H1 (cell line): Measurements from ENCODE around the gene ANKS1B. TPM values are rescaled to one million over a fixed set of nuclear protein-coding genes. Genes with fewer than 3 reads are reported as not detected.

ENCODE experiments used
- CTCF ChIA-PET: fragments of 300-600 bp; sonication (Branson Sonifier 250); formaldehyde crosslinking; loops from one replicate; lab custom pipeline; 2021; ENCODE audit not compliant: partially characterized antibody; lab: Charles Lee
- POLR2A ChIA-PET: fragments of 300-600 bp; sonication (Branson Sonifier 250); formaldehyde crosslinking; loops from one replicate; lab custom pipeline; 2021; ENCODE audit warnings: inconsistent platforms; ENCODE audit not compliant: partially characterized antibody; lab: Charles Lee
- DNase-seq, 2 experiments: peaks; one replicate each; pipeline versions ENCODE4 v3.0.0 to v3.0.0-alpha.2; 2010 to 2022; ENCODE audit warnings: low spot score in 2 of 2, low read depth in 1 of 2, mixed read lengths in 1 of 2
- FAIRE-seq: peaks from 2 replicates; lab custom pipeline; 2011; peaks lifted over from hg19 to GRCh38; lab: Jason Lieb, UNC
- H2AFZ ChIP-seq: 2 replicates; pipeline ENCODE4 v1.8.1; 2012; ENCODE audit warnings: low read length, inconsistent platforms
- H2AK5ac ChIP-seq: 2 replicates; pipeline ENCODE4 v1.6.1; 2013; ENCODE audit warnings: low read depth, low read length
- H2BK120ac ChIP-seq: replicated peaks from 2 replicates; pipeline ENCODE3; 2013; ENCODE audit warnings: low read depth, low read length, inconsistent platforms
- H2BK12ac ChIP-seq: 2 replicates; pipeline ENCODE4 v1.6.1; 2013; ENCODE audit warnings: low read depth, low read length
- H2BK15ac ChIP-seq: 2 replicates; pipeline ENCODE4 v1.6.1; 2013; ENCODE audit warnings: low read length
- H2BK20ac ChIP-seq: 2 replicates; pipeline ENCODE4 v1.6.1; 2013; ENCODE audit warnings: low read length
- H2BK5ac ChIP-seq: 2 replicates; pipeline ENCODE4 v1.6.1; 2013; ENCODE audit warnings: low read depth, low read length
- H3K14ac ChIP-seq: 2 replicates; pipeline ENCODE4 v1.6.1; 2013; ENCODE audit warnings: inconsistent platforms; ENCODE audit not compliant: insufficient read length
- H3K18ac ChIP-seq: 2 replicates; pipeline ENCODE4 v1.6.1; 2013; ENCODE audit warnings: low read length; ENCODE audit errors: extremely low read depth
- H3K23ac ChIP-seq: 2 replicates; pipeline ENCODE4 v1.6.1; 2013; ENCODE audit warnings: inconsistent platforms; ENCODE audit not compliant: insufficient read length
- H3K23me2 ChIP-seq: 2 replicates; pipeline ENCODE4 v1.6.1; 2013; ENCODE audit warnings: low read depth, low read length
- H3K27ac ChIP-seq: 2 replicates; pipeline ENCODE4 v1.6.1; 2011; ENCODE audit warnings: low read depth, low read length, inconsistent platforms
- H3K27me3 ChIP-seq, 4 experiments: replicated peaks in 1 of 4; 1 replicate in 1 of 4; 2 replicates in 3 of 4; pipeline versions ENCODE4 v1.6.1 to v1.8.1; 2011 to 2013; ENCODE audit warnings: low read length in 3 of 4, mild to moderate bottlenecking in 3 of 4, inconsistent platforms in 2 of 4, mixed read lengths in 2 of 4, moderate library complexity in 1 of 4; ENCODE audit not compliant: control insufficient read depth in 3 of 4, insufficient read depth in 3 of 4; ENCODE audit errors: extremely low read depth in 1 of 4
- H3K36me3 ChIP-seq, 4 experiments: 2 replicates each; pipeline versions ENCODE4 v1.6.1 to v1.8.1; 2011 to 2013; ENCODE audit warnings: mild to moderate bottlenecking in 4 of 4, low read length in 3 of 4, moderate library complexity in 2 of 4, control low read depth in 1 of 4, inconsistent platforms in 1 of 4; ENCODE audit not compliant: insufficient read depth in 4 of 4, control insufficient read depth in 2 of 4
- H3K4ac ChIP-seq: replicated peaks from 2 replicates; pipeline ENCODE3; 2013; ENCODE audit warnings: low read length, low read depth, mixed read lengths, inconsistent platforms; ENCODE audit not compliant: insufficient read length
- H3K4me1 ChIP-seq, 4 experiments: replicated peaks in 1 of 4; 1 replicate in 1 of 4; 2 replicates in 3 of 4; pipeline versions ENCODE4 v1.6.1 to v1.8.1; 2011 to 2013; ENCODE audit warnings: low read length in 3 of 4, inconsistent platforms in 2 of 4, mixed read lengths in 1 of 4; ENCODE audit not compliant: insufficient read depth in 4 of 4, control insufficient read depth in 3 of 4
- H3K4me2 ChIP-seq, 2 experiments: 2 replicates each; pipeline versions ENCODE4 v1.6.1 to v1.8.1; 2011 to 2013; ENCODE audit warnings: low read depth in 2 of 2, low read length in 2 of 2, control low read depth in 1 of 2, inconsistent platforms in 1 of 2, mild to moderate bottlenecking in 1 of 2; ENCODE audit not compliant: insufficient read depth in 1 of 2
- H3K4me3 ChIP-seq, 4 experiments: fragments of 200-600, 300-600 bp in 1 of 4; sonication (generic), shearing (Covaris generic), sonication (Bioruptor Twin) in 1 of 4; 2 replicates each; pipeline versions ENCODE4 v1.5.1 to v1.8.1; 2011 to 2016; ENCODE audit warnings: low read length in 4 of 4, low read depth in 3 of 4, control low read depth in 2 of 4, inconsistent platforms in 2 of 4, mild to moderate bottlenecking in 2 of 4, mixed read lengths in 1 of 4, moderate library complexity in 1 of 4; ENCODE audit not compliant: insufficient read depth in 2 of 4; ENCODE audit errors: extremely low read depth in 1 of 4
- H3K56ac ChIP-seq: replicated peaks from 2 replicates; pipeline ENCODE3; 2013; ENCODE audit warnings: low read depth, mild to moderate bottlenecking, mixed read lengths, low read length, inconsistent platforms; ENCODE audit not compliant: insufficient read length
- H3K79me1 ChIP-seq: 2 replicates; pipeline ENCODE4 v1.6.1; 2013; ENCODE audit warnings: low read depth, low read length, control low read depth
- H3K79me2 ChIP-seq, 2 experiments: 2 replicates each; pipeline versions ENCODE4 v1.6.1 to v1.8.1; 2012 to 2013; ENCODE audit warnings: low read length in 2 of 2, mild to moderate bottlenecking in 2 of 2, inconsistent platforms in 1 of 2; ENCODE audit not compliant: insufficient read depth in 2 of 2, control insufficient read depth in 1 of 2
- H3K9ac ChIP-seq, 4 experiments: replicated peaks in 1 of 4; 1 replicate in 1 of 4; 2 replicates in 3 of 4; pipeline versions ENCODE4 v1.6.1 to v1.8.1; 2011 to 2013; ENCODE audit warnings: low read depth in 3 of 4, low read length in 3 of 4, control low read depth in 2 of 4, mild to moderate bottlenecking in 2 of 4, moderate library complexity in 2 of 4, inconsistent platforms in 1 of 4; ENCODE audit errors: extremely low read depth in 1 of 4
- H3K9me3 ChIP-seq, 2 experiments: 2 replicates each; pipeline versions ENCODE4 v1.6.1 to v1.8.1; 2012 to 2013; ENCODE audit warnings: mild to moderate bottlenecking in 2 of 2, moderate library complexity in 2 of 2, control low read depth in 1 of 2, inconsistent platforms in 1 of 2, low read depth in 1 of 2, low read length in 1 of 2, mixed read lengths in 1 of 2; ENCODE audit not compliant: insufficient read depth in 2 of 2
- H4K20me1 ChIP-seq, 2 experiments: replicated peaks in 1 of 2; 2 replicates each; pipeline versions ENCODE3 to v1.8.1; 2011 to 2013; ENCODE audit warnings: inconsistent platforms in 2 of 2, low read length in 2 of 2, mild to moderate bottlenecking in 1 of 2; ENCODE audit not compliant: insufficient read depth in 2 of 2, control insufficient read depth in 1 of 2
- H4K5ac ChIP-seq: 2 replicates; pipeline ENCODE4 v1.6.1; 2013; ENCODE audit warnings: low read length, low read depth, mixed read lengths, inconsistent platforms; ENCODE audit not compliant: insufficient read length
- H4K8ac ChIP-seq: 2 replicates; pipeline ENCODE4 v1.8.0; 2013; ENCODE audit warnings: mild to moderate bottlenecking, moderate library complexity, low read length, inconsistent platforms; ENCODE audit not compliant: insufficient read depth; ENCODE audit errors: extremely low read depth
- H4K91ac ChIP-seq: replicated peaks from 2 replicates; pipeline ENCODE3; 2013; ENCODE audit warnings: low read length, mixed read lengths, inconsistent platforms; ENCODE audit not compliant: insufficient read length
- CEBPB ChIP-seq: IDR thresholded peaks from 2 replicates; pipeline ENCODE4 v1.6.1; 2012; ENCODE audit warnings: low read depth, low read length
- HDAC2 ChIP-seq, 2 experiments: fragments of 300-600 bp in 1 of 2; sonication (generic) in 1 of 2; IDR thresholded peaks; 2 replicates each; pipeline ENCODE4 v1.6.1; 2011 to 2012; ENCODE audit warnings: low read depth in 2 of 2, low read length in 2 of 2, mild to moderate bottlenecking in 2 of 2, moderate library complexity in 2 of 2, borderline replicate concordance in 1 of 2, inconsistent platforms in 1 of 2
- KDM5A ChIP-seq: fragments of 200-600 bp; IDR thresholded peaks from 2 replicates; pipeline ENCODE4 v1.7.1; 2012; ENCODE audit warnings: mild to moderate bottlenecking, low read length, inconsistent platforms, mixed read lengths
- SIRT6 ChIP-seq: IDR thresholded peaks from one replicate; pipeline ENCODE4 v1.7.1; 2012; ENCODE audit warnings: low read length, inconsistent platforms
- WGBS, 2 experiments: shearing (Covaris generic) in 1 of 2; methylation state at CpG; one replicate each; pipeline versions ENCODE4 v1.1.6 to v1.1.7; 2013 to 2015; ENCODE audit warnings: low lambda C conversion rate in 2 of 2, mixed read lengths in 2 of 2, inconsistent platforms in 1 of 2, low coverage in 1 of 2, missing lambda C conversion rate in 1 of 2; ENCODE audit not compliant: insufficient replicate concordance in 2 of 2, insufficient coverage in 1 of 2, insufficient read length in 1 of 2; ENCODE audit errors: extremely low coverage in 1 of 2, missing lambda C conversion rate in 1 of 2; 5-methylcytosine and 5-hydroxymethylcytosine counted together
- polyA plus RNA-seq, 7 experiments: library from polyadenylated mRNA; depleted of rRNA in 3 of 7; stranded (reverse) in 5 of 7; unstranded in 2 of 7; fragments of >200 nt in 5 of 7; fragments of 200-250 nt in 2 of 7; gene quantifications; 1 replicate in 5 of 7; 2 replicates in 1 of 7; 4 replicates in 1 of 7; pipeline versions ENCODE4 v1.2.1 to v1.2.3, GENCODE V29; 2011 to 2013; ENCODE audit warnings: missing spikeins in 2 of 7, mixed read lengths in 2 of 7
- total RNA-seq: library from RNA; stranded (reverse); fragmentation: NEBNext Ultra II Directional; extraction: Animal tissue kit (Norgen Biotek cat#: 25700); gene quantifications from 2 replicates; pipeline ENCODE4 v1.2.1, GENCODE V29; 2021

The ANKS1B gene
- total and polyA plus RNA-seq, 2 of the 8 experiments (the other 6 are each of a cell fraction or from before 2014, with no cell fraction given), result 2.7 to 6.1 TPM

- Histone ChIP-seq H3K79me2 (no peaks in the 10 kb centered on the region), H2BK15ac (no peak overlapping the region), H4K8ac (no peak overlapping the region), H4K91ac (no peak overlapping the region), H3K27me3 (no peaks in the 10 kb centered on the region), H3K9ac (no peak overlapping the region)
- TF ChIP-seq SIRT6, result no peak
- TF ChIP-seq CEBPB, result no peak
- TF ChIP-seq HDAC2 (IDR thresholded peaks at IDR 0.05; ENCODE audit: borderline replicate concordance in 1 of 2, low read depth in 2 of 2, low read length in 2 of 2), result no peak
- no peak for TF ChIP-seq KDM5A
- TF ChIP-seq, all 59 proteins: peak for 0
- ChIA-PET CTCF (interaction anchor here (1.1 to 1.3 kb wide), 2 partner anchors 8 to 10 kb away, joined by 3 to 7 read pairs; no protein-coding TSS in a partner anchor), POLR2A (no interaction called here)
- H2BK20ac ChIP-seq, result no peak overlapping the region
- peaks cover 3% of the 10 kb centered on the region; the same call in 1 of the 2 replicates for H3K23me2 ChIP-seq
- H3K4me2 ChIP-seq, result no peak overlapping the region
- H2BK120ac ChIP-seq, result no peak overlapping the region
- WGBS, 2 experiments, result 87% methylated on average over 1 of the region's 1 CpG; no CpG with 5 or more reads in 1 of the 2 experiments
- no peak overlapping the region for H2BK12ac ChIP-seq
- no peak overlapping the region for H3K23ac ChIP-seq
- H2AFZ ChIP-seq, result no peak overlapping the region
- no peaks in the 10 kb centered on the region for H3K79me1 ChIP-seq
- FAIRE-seq, result no peak
- H3K14ac ChIP-seq, result no peak overlapping the region
- no peak overlapping the region for H2BK5ac ChIP-seq
- H4K5ac ChIP-seq, result no peak overlapping the region
- no peaks in the 10 kb centered on the region for H4K20me1 ChIP-seq
- no peak overlapping the region for H3K4me3 ChIP-seq
- no peak overlapping the region for H3K4ac ChIP-seq
- H3K56ac ChIP-seq, result no peak overlapping the region
- H3K27ac ChIP-seq, result no peak overlapping the region
- no peaks in the 10 kb centered on the region for H3K36me3 ChIP-seq
- no peak overlapping the region for H2AK5ac ChIP-seq
- H3K4me1 ChIP-seq, result no peaks in the 10 kb centered on the region
- H3K9me3 ChIP-seq, result no peaks in the 10 kb centered on the region
- no peak overlapping the region for H3K18ac ChIP-seq
- no peak for DNase-seq
These were observed 74.4 kb downstream of the ANKS1B start for GRCh38 chr12:99910342-99910741.
